ENCODE measurements around the gene INHBC. TPM values are rescaled to one million over a fixed set of nuclear protein-coding genes. Genes with fewer than 3 reads are reported as not detected.
A peak's percentile ranks its signal among the peaks of the same experiment; 100 is the strongest.
"Not testable (repeated sequence)": the region's sequence is repeated elsewhere in the genome, so short reads cannot be mapped to it uniquely, and the experiment has no call there.

Gene INHBC
- total and polyA plus RNA-seq, 7 donors, result 0.05 to 0.21 (median 0.18) TPM; not detected in 4

- Histone ChIP-seq H3K27me3 (ENCODE audit: insufficient read depth in 3 of 3, low read length in 2 of 3) (no peaks in the 10 kb centered on the region), H3K4me3 (no peak overlapping the region), H3K36me3 (ENCODE audit: insufficient read depth in 1 of 2, low read depth in 1 of 2) (no peaks in the 10 kb centered on the region), H3K27ac (no peak overlapping the region), H3K4me1 (no peaks in the 10 kb centered on the region), H3K9me3 (no peaks in the 10 kb centered on the region)
- DNase-seq (no peak), ATAC-seq (peak in 1 of 4 donors; percentile 29)
- no peak for TF ChIP-seq CTCF (IDR thresholded peaks at IDR 0.05)
- WGBS, 3 donors, result 26 to 47% (median 42%) methylated on average over 5 of the region's 5 CpGs
- intact Hi-C loops (cut with DNase I), result no loop called here
Measured at GRCh38 chr12:57401165-57401564, 33.4 kb upstream of the INHBC start.

GRCh38 chr12:57402156-57402555 is 32.4 kb upstream of the INHBC start:
- ATAC-seq; H3K36me3 ChIP-seq (ENCODE audit: insufficient read depth in 1 of 2, low read depth in 1 of 2); H3K4me1 ChIP-seq; H3K27ac ChIP-seq; H3K4me3 ChIP-seq; H3K27me3 ChIP-seq (ENCODE audit: insufficient read depth in 3 of 3, low read length in 2 of 3); intact Hi-C loops (cut with DNase I); DNase-seq; H3K9me3 ChIP-seq: not testable (repeated sequence)
- WGBS, 3 donors, result 96 to 100% (median 98%) methylated on average over 4 of the region's 4 CpGs

- no peak overlapping the region for H3K4me3 ChIP-seq
- ATAC-seq, result no peak
- H3K27me3 ChIP-seq (ENCODE audit: insufficient read depth in 3 of 3, low read length in 2 of 3), result no peaks in the 10 kb centered on the region
- H3K9me3 ChIP-seq, result no peaks in the 10 kb centered on the region
- no peaks in the 10 kb centered on the region for H3K4me1 ChIP-seq
- no peaks in the 10 kb centered on the region for H3K36me3 ChIP-seq (ENCODE audit: insufficient read depth in 1 of 2, low read depth in 1 of 2)
- TF ChIP-seq CTCF (IDR thresholded peaks at IDR 0.05), result no peak
- DNase-seq, result no peak
- intact Hi-C loops (cut with DNase I), result no loop called here
- WGBS, 3 donors, result 94 to 95% (median 95%) methylated on average over 5 of the region's 5 CpGs
- no peak overlapping the region for H3K27ac ChIP-seq
Measured at GRCh38 chr12:57404966-57405640, 29.5 kb upstream of the INHBC start.

GRCh38 chr12:57410534-57410933 is 24.1 kb upstream of the INHBC start:
- no peaks in the 10 kb centered on the region for H3K9me3 ChIP-seq
- intact Hi-C loops (cut with DNase I), result no loop called here
- ATAC-seq (no peak), DNase-seq (no peak)
- no peak for TF ChIP-seq CTCF (IDR thresholded peaks at IDR 0.05)
- H3K27me3 ChIP-seq (ENCODE audit: insufficient read depth in 3 of 3, low read length in 2 of 3), result no peaks in the 10 kb centered on the region
- H3K27ac ChIP-seq, result no peak overlapping the region
- no peaks in the 10 kb centered on the region for H3K36me3 ChIP-seq (ENCODE audit: insufficient read depth in 1 of 2, low read depth in 1 of 2)
- H3K4me3 ChIP-seq, result no peak overlapping the region
- WGBS, 3 donors, result 97 to 98% (median 98%) methylated on average over 4 of the region's 4 CpGs
- H3K4me1 ChIP-seq, result no peaks in the 10 kb centered on the region

GRCh38 chr12:57414160-57414559 is 20.4 kb upstream of the INHBC start:
- H3K27me3 ChIP-seq (ENCODE audit: insufficient read depth in 3 of 3, low read length in 2 of 3); H3K4me3 ChIP-seq; ATAC-seq; H3K9me3 ChIP-seq; DNase-seq; H3K36me3 ChIP-seq (ENCODE audit: insufficient read depth in 1 of 2, low read depth in 1 of 2); H3K27ac ChIP-seq; intact Hi-C loops (cut with DNase I): not testable (repeated sequence)
- WGBS, 3 donors, result 71 to 89% (median 77%) methylated on average over 6 of the region's 6 CpGs
- H3K4me1 ChIP-seq, result peaks cover 13% of the 10 kb centered on the region

GRCh38 chr12:57415088-57415487 is 19.5 kb upstream of the INHBC start:
- Histone ChIP-seq H3K27ac (no peak overlapping the region), H3K4me1 (peaks cover 13% of the 10 kb centered on the region), H3K36me3 (ENCODE audit: insufficient read depth in 1 of 2, low read depth in 1 of 2) (no peaks in the 10 kb centered on the region), H3K9me3 (no peaks in the 10 kb centered on the region), H3K4me3 (no peak overlapping the region), H3K27me3 (ENCODE audit: insufficient read depth in 3 of 3, low read length in 2 of 3) (no peaks in the 10 kb centered on the region)
- no peak for DNase-seq
- no peak for ATAC-seq
- intact Hi-C loops (cut with DNase I), result no loop called here
- WGBS, 3 donors, result 85 to 90% (median 87%) methylated on average over 2 of the region's 2 CpGs
- no peak for TF ChIP-seq CTCF (IDR thresholded peaks at IDR 0.05)
